ENCODE data around the gene PCDH9. TPM values are rescaled to one million over a fixed set of nuclear protein-coding genes. Genes with fewer than 3 reads are reported as not detected.

Gene PCDH9
- total and polyA plus RNA-seq, 12 donors, result 2.9 to 32.0 (median 15.4) TPM

DNA sequence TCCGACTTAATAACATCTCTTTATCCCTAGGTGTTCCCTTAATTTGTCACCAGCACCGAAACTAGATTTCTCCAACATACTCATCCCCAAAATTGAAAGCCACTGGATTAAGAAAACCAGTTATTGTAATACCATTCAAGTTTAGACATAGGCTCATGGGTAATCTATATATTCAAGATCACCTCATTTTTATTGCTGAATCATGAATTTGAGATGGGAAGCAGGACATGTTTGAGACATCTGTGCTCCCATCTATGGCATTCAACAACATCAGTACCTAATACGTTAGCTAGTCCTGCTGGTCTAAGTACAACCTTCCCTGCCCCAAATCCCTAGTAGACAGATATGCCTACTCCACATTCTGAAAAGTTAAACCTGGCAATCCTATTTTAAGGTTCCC, 820.6 kb downstream of the PCDH9 start:
- H3K27me3 ChIP-seq, result no peaks in the 10 kb centered on the region
- TF ChIP-seq CTCF (IDR thresholded peaks at IDR 0.05), result no peak

DNA sequence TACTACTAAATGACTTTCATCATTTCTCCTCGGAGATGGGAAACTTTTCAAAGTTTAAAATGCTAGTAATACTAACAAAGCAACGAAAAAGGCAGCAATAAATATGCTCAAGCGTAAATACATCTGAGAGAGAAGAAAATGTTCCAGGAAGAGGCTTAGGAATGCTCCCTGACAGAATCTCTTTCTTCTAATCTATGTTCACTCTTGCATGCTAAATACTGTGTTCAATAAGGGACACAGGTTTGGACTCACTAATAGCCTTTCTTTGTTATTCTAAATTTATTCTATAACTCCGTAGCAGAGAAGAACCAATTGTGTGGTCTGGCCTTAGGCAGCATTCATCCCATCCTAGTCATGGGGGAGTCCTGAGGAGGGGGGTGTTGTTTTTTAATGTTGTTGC, 823.0 kb downstream of the PCDH9 start:
- no peak for TF ChIP-seq CTCF (IDR thresholded peaks at IDR 0.05)
- H3K36me3 ChIP-seq, result no peaks in the 10 kb centered on the region
- DNase-seq (no peak), ATAC-seq (no peak)
- no peaks in the 10 kb centered on the region for H3K9me3 ChIP-seq
- WGBS, 2 donors, result 76 to 87% methylated on average over 4 of the region's 4 CpGs
- no peak overlapping the region for H3K4me3 ChIP-seq
- peaks cover 0 to 9% (median 0%) of the 10 kb centered on the region in 9 donors for H3K4me1 ChIP-seq
- H3K27me3 ChIP-seq, result no peaks in the 10 kb centered on the region
- H3K27ac ChIP-seq, result no peak overlapping the region
- intact Hi-C loops (cut with DNase I), result no loop called here

More for the DNA sequence above, 820.6 kb downstream of the PCDH9 start:
- ATAC-seq (no peak), DNase-seq (no peak)
- whole genome bisulfite sequencing, 2 donors, result 93 to 95% methylated on average over 3 of the region's 3 CpGs
- Histone ChIP-seq H3K4me1 (peaks cover 0 to 9% (median 0%) of the 10 kb centered on the region in 9 donors), H3K27ac (no peak overlapping the region), H3K9me3 (no peaks in the 10 kb centered on the region), H3K36me3 (no peaks in the 10 kb centered on the region), H3K4me3 (no peak overlapping the region)
- intact Hi-C loops (cut with DNase I), result no loop called here

GRCh38 chr13:66405908-66406802, 824.0 kb downstream of the PCDH9 start:
- Histone ChIP-seq H3K9me3 (no peaks in the 10 kb centered on the region), H3K4me3 (no peak overlapping the region), H3K27ac (no peak overlapping the region), H3K4me1 (peaks cover 0 to 9% (median 0%) of the 10 kb centered on the region in 9 donors), H3K27me3 (no peaks in the 10 kb centered on the region), H3K36me3 (no peaks in the 10 kb centered on the region)
- no peak for ATAC-seq
- no peak for DNase-seq
- intact Hi-C loops (cut with DNase I), result no loop called here
- 68 to 75% methylated on average over 6 of the region's 6 CpGs for WGBS, 2 donors
- no peak for TF ChIP-seq CTCF (IDR thresholded peaks at IDR 0.05)

GRCh38 chr13:66402546-66402945, 827.6 kb downstream of the PCDH9 start:
- H3K4me3 ChIP-seq, result no peak overlapping the region
- DNase-seq (no peak), ATAC-seq (no peak)
- 86 to 97% methylated on average over 2 of the region's 2 CpGs for WGBS, 2 donors
- intact Hi-C loops (cut with DNase I), result loop anchor here in 1 of 10 donors (5.0 kb wide), 1 partner anchor 410 kb away; no protein-coding TSS in a partner anchor
- no peaks in the 10 kb centered on the region for H3K27me3 ChIP-seq
- no peak overlapping the region for H3K27ac ChIP-seq
- no peaks in the 10 kb centered on the region for H3K9me3 ChIP-seq
- H3K4me1 ChIP-seq, result peaks cover 0 to 9% (median 0%) of the 10 kb centered on the region in 9 donors
- no peaks in the 10 kb centered on the region for H3K36me3 ChIP-seq
- no peak for TF ChIP-seq CTCF (IDR thresholded peaks at IDR 0.05)
